HT-29 (cell line): Measurements from ENCODE around the gene MEGF11. TPM values are rescaled to one million over a fixed set of nuclear protein-coding genes. Genes with fewer than 3 reads are reported as not detected.

Experiments
- DNase-seq: peaks from one replicate; pipeline ENCODE4 v3.0.0-alpha.2; 2015; ENCODE audit warnings: low spot score
- total RNA-seq: library from RNA; depleted of rRNA; stranded (reverse); fragments of >200 nt; shearing (Covaris generic); gene quantifications from 2 replicates; pipeline ENCODE4 v1.2.3, GENCODE V29; 2014

Gene MEGF11
- total RNA-seq, 1 experiment from 2014 or later: 0.51 TPM

- DNase-seq: no peak
Observed at GRCh38 chr15:66115568-66116206, 137.9 kb downstream of the MEGF11 start.

- no peak for DNase-seq
Observed at GRCh38 chr15:66114863-66115425, 138.6 kb downstream of the MEGF11 start.

- no peak for DNase-seq
Observed at GRCh38 chr15:66112388-66112787, 141.2 kb downstream of the MEGF11 start.

GRCh38 chr15:66111363-66111762 is 142.2 kb downstream of the MEGF11 start:
- DNase-seq: no peak

GRCh38 chr15:66110864-66111263 is 142.7 kb downstream of the MEGF11 start:
- DNase-seq: no peak

GRCh38 chr15:66109826-66110225 is 143.7 kb downstream of the MEGF11 start:
- DNase-seq: no peak

GRCh38 chr15:66108483-66109265 is 144.9 kb downstream of the MEGF11 start:
- DNase-seq: no peak

GRCh38 chr15:66107070-66107469 is 146.5 kb downstream of the MEGF11 start:
- no peak for DNase-seq

GRCh38 chr15:66105286-66106265 is 148.0 kb downstream of the MEGF11 start:
- no peak for DNase-seq

GRCh38 chr15:66103293-66103590 is 150.3 kb downstream of the MEGF11 start:
- no peak for DNase-seq

- DNase-seq: no peak
Observed at GRCh38 chr15:66102563-66103292, 150.8 kb downstream of the MEGF11 start.

GRCh38 chr15:66101715-66102395 is 151.7 kb downstream of the MEGF11 start:
- no peak for DNase-seq

- DNase-seq: no peak
Observed at GRCh38 chr15:66100761-66101160, 152.8 kb downstream of the MEGF11 start.

- no peak for DNase-seq
Observed at GRCh38 chr15:66099950-66100671, 153.4 kb downstream of the MEGF11 start.

- DNase-seq: no peak
Observed at GRCh38 chr15:66098022-66098363, 155.6 kb downstream of the MEGF11 start.

- no peak for DNase-seq
Observed at GRCh38 chr15:66097151-66098021, 156.2 kb downstream of the MEGF11 start.

- no peak for DNase-seq
Observed at GRCh38 chr15:66096688-66097058, 156.9 kb downstream of the MEGF11 start.

- DNase-seq: no peak
Observed at GRCh38 chr15:66095871-66096687, 157.5 kb downstream of the MEGF11 start.
